KOPT-K1 (cell line): ENCODE data around the gene USO1.
"Not testable (repeated sequence)": the region's sequence is repeated elsewhere in the genome, so short reads cannot be mapped to it uniquely, and the experiment has no call there.

Source experiments
- H3K27ac ChIP-seq: fragments of 200-600 bp; sonication (generic); 2 replicates; pipeline ENCODE4 v1.5.1; 2016; ENCODE audit warnings: antibody characterized with exemption, mild to moderate bottlenecking, low read depth, low read length; ENCODE audit not compliant: poor library complexity, severe bottlenecking
- H3K36me3 ChIP-seq: fragments of 200-600 bp; sonication (generic); 2 replicates; pipeline ENCODE4 v1.5.1; 2017; ENCODE audit warnings: antibody characterized with exemption, mild to moderate bottlenecking, low read length, moderate library complexity; ENCODE audit not compliant: insufficient read depth
- H3K9me3 ChIP-seq: fragments of 200-600 bp; sonication (generic); 2 replicates; pipeline ENCODE4 v1.5.1; 2017; ENCODE audit warnings: antibody characterized with exemption, low read length, mild to moderate bottlenecking; ENCODE audit not compliant: insufficient read depth, poor library complexity, severe bottlenecking

USO1 gene

DNA sequence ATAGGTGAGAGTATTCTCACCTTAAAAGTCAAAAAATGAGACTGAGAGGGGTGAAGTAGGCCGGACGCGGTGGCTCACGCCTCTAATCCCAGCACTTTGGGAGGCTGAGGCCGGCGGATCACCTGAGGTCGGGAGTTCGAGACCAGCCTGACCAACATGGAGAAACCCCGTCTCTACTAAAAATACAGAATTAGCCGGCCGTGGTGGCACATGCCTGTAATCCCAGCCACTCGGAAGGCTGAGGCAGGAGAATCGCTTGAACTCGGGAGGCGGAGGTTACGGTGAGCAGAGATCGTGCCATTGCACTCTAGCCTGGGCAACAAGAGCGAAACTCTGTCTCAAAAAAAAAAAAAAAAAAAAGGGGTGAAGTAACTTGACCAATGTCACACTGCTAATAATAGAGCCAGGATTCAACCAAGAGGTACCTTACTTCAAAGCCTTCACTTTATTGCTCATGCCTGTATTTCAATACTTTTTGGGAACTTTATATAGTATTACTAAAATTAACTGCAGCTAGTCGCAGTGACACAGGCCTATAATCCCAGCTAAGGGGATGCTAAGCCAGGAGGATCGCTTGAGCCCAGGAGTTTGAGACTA is 1.7 kb downstream of the USO1 start:
- not testable (repeated sequence) for H3K36me3 ChIP-seq, H3K27ac ChIP-seq, H3K9me3 ChIP-seq

DNA sequence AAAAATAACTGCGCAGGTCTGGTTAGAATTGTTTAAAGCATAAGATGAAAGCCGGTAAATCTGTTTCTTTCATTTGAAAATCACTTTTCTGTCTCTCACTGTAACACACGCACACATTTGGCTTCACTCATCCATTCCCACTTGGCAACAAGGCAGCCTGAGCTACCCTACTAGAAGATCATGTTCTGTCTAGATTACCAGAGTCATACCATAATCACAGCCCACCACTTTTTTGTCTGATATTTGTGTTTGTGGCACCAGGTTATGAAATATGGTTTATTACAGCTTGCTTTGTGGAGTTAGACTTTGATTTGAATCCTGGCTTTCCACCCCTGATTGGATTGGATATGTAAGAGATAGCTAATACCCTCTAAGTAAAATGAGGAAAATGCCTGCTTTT is 2.2 kb downstream of the USO1 start:
- H3K27ac ChIP-seq = no peak overlapping the region
- H3K9me3 ChIP-seq = no peaks in the 10 kb centered on the region
- no peaks in the 10 kb centered on the region for H3K36me3 ChIP-seq

DNA sequence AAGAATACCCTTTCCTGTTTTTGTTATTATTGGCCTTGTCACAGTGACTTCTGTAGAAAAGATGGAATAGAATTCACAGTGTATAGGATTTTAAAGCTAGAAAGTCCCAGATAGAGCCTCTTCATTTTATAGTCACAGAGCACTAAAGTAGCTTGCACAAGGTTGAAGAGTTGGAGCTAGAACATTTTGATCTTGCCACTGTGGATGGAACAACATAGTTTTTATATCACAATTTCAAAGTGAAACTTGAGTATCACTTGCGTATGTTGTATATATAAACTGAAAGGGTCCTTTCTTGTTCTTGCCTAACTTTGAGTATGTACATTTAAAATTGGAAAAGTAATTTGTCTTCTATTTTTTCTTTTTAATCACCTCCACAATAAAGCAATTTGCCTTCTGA is 2.7 kb downstream of the USO1 start:
- Histone ChIP-seq H3K27ac (no peak overlapping the region), H3K36me3 (no peaks in the 10 kb centered on the region), H3K9me3 (no peaks in the 10 kb centered on the region)

DNA sequence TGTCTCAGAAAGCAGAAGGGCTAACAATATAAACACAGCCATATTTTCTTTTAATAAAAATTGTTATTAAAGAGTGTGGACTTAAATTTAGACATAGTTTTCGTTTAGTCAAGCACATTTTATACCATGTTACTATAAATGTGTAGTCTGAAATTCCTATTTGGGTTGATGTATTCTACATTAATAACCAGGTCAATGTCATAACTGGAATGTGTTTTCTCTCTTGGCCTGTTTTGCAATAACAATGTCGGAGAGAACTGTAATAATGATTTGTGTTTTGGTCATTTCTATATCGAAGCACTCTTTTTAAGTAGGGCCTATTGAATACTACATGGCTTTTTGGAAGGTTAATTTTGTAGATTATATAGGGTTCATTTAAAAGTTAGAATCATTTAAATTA is 5.5 kb downstream of the USO1 start:
- no peak overlapping the region for H3K27ac ChIP-seq
- no peaks in the 10 kb centered on the region for H3K9me3 ChIP-seq

DNA sequence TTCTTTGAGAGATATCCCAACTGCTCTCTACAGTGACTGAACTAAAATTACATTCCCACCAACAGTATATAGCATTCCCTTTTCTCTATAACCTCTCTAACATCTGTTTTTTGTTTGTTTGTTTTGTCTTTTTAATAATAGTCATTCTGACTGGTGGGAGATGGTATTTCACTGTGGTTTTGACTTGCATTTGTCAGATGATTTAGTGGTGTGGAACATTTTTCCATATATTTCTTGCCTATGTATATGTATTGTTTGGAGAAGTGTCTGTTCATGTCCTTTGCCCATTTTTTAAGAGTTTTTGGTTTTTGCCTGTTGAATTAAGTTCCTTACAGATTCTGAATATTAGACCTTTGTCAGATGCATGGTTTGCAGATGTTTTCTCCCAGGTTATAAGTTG is 9.0 kb downstream of the USO1 start:
- H3K27ac ChIP-seq = no peak overlapping the region
- no peaks in the 10 kb centered on the region; the same call in 1 of the 2 replicates for H3K36me3 ChIP-seq
- H3K9me3 ChIP-seq = no peaks in the 10 kb centered on the region

More for the DNA sequence above, 5.5 kb downstream of the USO1 start:
- no peaks in the 10 kb centered on the region for H3K36me3 ChIP-seq

DNA sequence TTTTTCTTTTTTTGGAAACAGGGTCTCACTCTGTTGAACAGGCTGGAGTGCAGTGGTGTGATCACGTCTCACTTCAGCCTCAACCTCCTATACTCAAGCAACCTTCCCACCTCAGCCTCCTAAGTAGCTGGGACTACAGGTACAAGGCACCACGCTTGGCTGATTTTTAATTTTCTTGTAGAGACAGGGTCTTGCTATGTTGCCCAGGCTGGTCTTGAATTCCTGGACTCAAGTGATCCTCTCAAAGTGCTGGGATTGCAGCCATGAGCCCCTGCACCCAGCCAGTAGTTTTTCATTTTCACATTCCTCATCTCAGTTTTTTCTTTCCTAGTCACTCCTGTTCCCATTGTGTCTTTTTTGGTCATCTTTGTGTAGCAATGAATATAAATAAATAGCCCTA is 11.1 kb downstream of the USO1 start:
- Histone ChIP-seq H3K9me3 (no peaks in the 10 kb centered on the region), H3K27ac (no peak overlapping the region), H3K36me3 (no peaks in the 10 kb centered on the region; the same call in 1 of the 2 replicates)

DNA sequence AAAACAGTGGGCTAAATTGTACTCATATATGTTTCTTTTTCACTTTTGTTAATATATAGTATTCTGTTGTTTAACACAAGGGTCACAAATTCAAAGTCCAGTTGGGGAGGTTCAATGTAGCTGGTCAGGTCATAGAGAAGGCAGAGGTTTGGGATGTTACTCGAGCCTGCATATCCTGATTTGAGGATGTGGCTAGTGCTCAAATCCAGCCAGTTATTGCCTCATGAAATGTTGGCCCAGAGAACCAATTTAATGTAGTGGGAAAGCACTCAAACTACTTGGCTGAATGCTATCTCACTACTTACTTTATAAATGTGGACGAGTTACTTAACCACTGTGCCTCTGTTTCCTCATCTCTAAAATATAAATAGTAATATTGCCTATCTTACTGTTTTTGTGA is 12.5 kb downstream of the USO1 start:
- Histone ChIP-seq H3K27ac (no peak overlapping the region), H3K36me3 (no peaks in the 10 kb centered on the region; the same call in 1 of the 2 replicates), H3K9me3 (no peaks in the 10 kb centered on the region)

DNA sequence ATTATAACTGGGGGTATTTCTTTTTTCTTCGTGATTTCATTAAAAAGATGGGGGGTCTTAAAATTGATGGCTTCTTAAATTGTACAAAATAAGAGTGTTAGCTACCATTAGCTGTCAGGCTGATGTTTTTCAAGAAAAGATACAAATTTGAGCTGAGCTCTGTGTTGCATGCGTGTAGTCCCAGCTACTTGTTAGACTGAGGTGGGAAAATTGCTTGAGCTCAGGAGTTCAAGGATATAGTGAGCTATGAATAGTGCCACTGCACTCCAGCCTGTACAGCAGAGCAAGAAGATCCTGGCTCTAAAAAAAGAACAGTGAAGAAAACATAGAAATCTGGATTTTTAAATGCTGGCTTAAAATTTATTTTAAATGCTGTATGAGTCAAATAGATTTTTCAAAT is 13.0 kb downstream of the USO1 start:
- Histone ChIP-seq H3K36me3 (no peaks in the 10 kb centered on the region; the same call in 1 of the 2 replicates), H3K27ac (no peak overlapping the region), H3K9me3 (no peaks in the 10 kb centered on the region)

DNA sequence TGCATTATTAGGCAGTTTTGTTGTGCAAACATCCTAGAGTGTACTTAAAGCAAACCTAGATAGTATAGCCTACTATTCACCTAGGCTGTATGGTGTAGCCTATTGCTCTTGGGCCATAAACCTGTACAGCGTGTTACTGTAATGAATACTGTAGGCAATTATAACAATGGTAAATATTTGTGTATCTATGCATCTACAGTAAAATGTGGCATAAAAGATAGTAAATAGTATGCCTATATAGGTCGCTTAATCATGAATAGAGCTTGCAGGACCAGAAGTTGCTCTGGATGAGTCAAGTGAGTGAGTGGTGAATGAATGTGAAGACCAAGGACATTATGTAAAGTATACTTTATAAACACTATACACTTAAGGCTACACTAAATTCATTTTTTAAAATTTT is 16.6 kb downstream of the USO1 start:
- no peaks in the 10 kb centered on the region; the same call in 1 of the 2 replicates for H3K36me3 ChIP-seq
- H3K27ac ChIP-seq = no peak overlapping the region
- H3K9me3 ChIP-seq = no peaks in the 10 kb centered on the region

DNA sequence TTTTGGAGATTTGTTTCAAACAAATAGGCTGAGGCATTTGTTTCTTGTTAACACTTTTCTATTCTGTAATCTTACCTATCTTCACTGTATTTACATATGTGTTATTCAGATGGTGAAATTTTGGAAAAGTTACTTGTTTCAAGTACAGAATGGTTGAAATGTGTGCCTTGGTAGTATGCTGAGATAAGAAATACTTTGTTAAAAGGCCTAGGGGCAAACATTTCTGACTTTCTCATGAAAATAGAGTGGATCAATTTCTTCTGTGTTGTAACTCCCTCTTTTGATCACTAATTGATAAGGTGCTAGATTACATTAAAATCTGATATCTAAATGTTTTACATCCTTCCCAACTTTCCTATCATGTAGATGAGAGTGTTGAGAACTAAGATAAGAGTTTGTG is 18.1 kb downstream of the USO1 start:
- Histone ChIP-seq H3K27ac (no peak overlapping the region), H3K36me3 (no peaks in the 10 kb centered on the region), H3K9me3 (no peaks in the 10 kb centered on the region)

DNA sequence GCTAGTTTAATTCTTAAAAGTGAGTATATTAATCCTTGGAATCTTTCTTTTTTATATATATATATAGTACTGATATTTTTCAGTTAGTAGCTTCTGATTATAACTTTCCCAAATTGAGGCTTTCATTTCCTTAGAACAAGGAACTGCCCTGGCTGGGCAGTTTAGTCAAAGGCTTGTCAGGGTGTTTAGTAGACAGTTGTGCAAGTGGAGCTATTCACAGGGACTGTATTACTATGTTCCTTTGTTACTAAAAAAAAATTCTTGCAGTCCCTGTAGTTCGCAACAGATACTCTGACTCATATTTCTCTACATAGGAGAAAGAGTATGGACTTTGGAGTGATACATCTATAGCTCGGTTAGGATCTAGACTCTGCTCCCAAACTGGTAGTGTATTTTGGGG is 20.8 kb downstream of the USO1 start:
- Histone ChIP-seq H3K27ac (no peak overlapping the region), H3K36me3 (peaks cover 6% of the 10 kb centered on the region; the same call in 1 of the 2 replicates), H3K9me3 (no peaks in the 10 kb centered on the region)

DNA sequence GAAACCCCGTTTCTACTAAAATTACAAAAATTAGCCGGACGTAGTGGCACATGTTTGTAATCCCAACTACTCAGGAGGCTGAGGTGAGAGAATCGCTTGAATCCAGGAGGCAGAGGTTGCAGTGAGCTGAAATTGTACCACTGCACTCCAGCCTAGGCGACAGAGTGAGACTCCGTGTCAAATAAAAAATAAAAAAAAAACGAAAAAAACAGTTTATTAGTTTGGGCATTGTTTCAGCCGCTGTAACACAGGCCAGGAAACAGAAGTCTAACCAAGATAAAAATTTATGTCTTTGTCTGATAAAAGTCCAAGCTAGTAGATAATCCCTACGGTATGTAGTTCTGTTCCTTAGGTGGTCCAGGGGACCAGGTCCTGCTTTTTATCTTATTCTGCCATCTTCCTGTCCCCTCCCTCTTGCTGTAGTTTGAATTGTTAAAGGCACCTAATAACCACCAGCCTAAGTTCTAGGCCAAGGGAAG is 21.4 kb downstream of the USO1 start:
- Histone ChIP-seq H3K9me3 (no peaks in the 10 kb centered on the region), H3K36me3 (peaks cover 6% of the 10 kb centered on the region; the same call in 1 of the 2 replicates), H3K27ac (no peak overlapping the region)

DNA sequence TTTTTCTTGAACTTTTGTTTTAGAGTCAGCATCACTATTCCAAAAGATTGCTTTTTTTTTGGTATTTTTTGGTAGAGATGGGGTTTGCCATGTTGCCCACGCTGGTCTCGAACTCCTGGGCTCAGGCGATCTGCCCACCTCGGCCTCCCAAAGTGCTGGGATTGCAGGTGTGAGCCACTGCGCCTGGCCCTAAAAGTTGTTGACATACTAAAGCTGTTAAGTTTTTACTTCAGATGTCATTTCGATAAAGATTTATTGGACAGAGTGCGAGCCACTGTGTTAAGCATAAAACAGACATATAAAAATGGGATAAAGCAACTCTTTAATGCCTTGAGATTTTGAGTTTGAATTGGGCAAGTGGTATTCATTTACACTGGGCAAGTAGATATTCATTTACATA is 28.3 kb downstream of the USO1 start:
- peaks cover 46% of the 10 kb centered on the region for H3K36me3 ChIP-seq
- no peak overlapping the region for H3K27ac ChIP-seq
- H3K9me3 ChIP-seq = no peaks in the 10 kb centered on the region

DNA sequence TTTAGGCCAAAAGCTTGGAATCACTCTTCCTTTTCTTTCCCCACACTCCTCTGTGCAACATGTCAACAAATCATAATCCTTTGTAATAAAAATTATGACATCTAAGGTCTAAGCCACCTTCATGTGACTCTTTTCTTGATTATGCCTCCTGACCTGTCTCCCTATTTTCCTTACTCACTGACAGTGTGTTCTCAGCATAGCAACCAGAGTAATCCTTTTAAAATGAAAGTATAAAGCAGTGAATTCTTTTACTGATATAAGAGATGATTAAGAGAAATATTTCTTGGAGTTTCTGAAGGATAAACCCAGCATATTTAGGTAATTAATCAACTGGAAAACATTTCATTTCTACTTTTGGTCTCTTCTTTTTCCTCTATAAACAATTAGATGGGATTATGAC is 44.7 kb downstream of the USO1 start:
- Histone ChIP-seq H3K36me3 (peaks cover 39% of the 10 kb centered on the region), H3K9me3 (no peaks in the 10 kb centered on the region), H3K27ac (no peak overlapping the region)

DNA sequence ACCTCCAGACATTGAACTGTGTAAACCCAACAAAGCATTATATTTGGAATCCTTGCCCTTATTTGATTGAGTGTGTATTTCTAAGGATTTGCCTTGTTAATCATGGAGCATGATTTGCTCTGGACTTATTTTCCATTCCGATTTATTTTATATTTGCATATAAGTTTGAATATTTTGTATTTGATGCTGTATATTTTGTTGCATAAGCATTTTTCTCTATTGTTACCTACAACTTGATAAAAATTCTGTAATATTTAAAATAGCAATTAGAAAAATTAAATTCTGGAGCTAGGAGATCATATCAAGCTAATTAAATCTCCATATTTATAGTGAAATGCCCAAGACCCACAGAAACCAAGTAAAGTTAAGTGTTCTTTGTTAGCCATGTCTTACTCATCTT is 47.2 kb downstream of the USO1 start:
- no peaks in the 10 kb centered on the region for H3K9me3 ChIP-seq
- H3K36me3 ChIP-seq = peaks cover 56% of the 10 kb centered on the region
- no peak overlapping the region for H3K27ac ChIP-seq

DNA sequence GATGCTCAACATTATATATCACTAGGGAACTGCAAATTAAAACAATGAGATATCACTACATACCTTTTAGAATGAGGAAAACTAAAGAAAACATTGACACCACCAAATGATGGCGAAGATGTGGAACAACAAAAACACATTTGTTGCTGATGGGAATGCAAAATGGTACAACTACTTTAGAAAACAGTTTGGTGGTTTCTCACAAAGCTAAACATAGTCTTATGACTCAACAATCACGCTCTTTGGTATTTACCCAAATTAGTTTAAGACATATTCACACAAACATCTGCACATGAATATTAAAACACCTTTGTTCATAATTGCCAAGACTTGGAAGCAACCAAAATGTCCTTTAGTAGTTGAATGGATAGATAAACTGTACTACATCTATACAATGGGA is 53.2 kb downstream of the USO1 start:
- Histone ChIP-seq H3K9me3 (no peaks in the 10 kb centered on the region), H3K27ac (no peak overlapping the region), H3K36me3 (peaks cover 79% of the 10 kb centered on the region)
